Activated naive CD4-positive, alpha-beta T cell treated with anti-CD3 and anti-CD28 coated beads, Interleukin-2, amount 50 U/mL, for 72 hours (primary cell): ENCODE data around the gene SLC13A3. TPM values are rescaled to one million over a fixed set of nuclear protein-coding genes. Genes with fewer than 3 reads are reported as not detected.

Experiments used
- ATAC-seq, 2 donors: fragments of 150-1000 bp; cut with Tn5 transposase; 2 replicates each; pipeline ENCODE4 v1.10.0; 2021; ENCODE audit warnings: mild to moderate bottlenecking in 2 of 2, moderate library complexity in 2 of 2
- DNase-seq, 2 donors: peaks; one replicate each; pipeline ENCODE4 v3.0.0; 2021 to 2022; ENCODE audit warnings: low spot score in 2 of 2
- H3K27ac Mint-ChIP-seq, 2 donors: one replicate each; pipeline ENCODE4 v1.8.0; 2022; ENCODE audit warnings: mild to moderate bottlenecking in 2 of 2, mixed read lengths in 2 of 2
- H3K36me3 Mint-ChIP-seq, 2 donors: one replicate each; pipeline ENCODE4 v1.8.0; 2022; ENCODE audit warnings: mixed read lengths in 2 of 2
- H3K9me3 Mint-ChIP-seq, 2 donors: one replicate each; pipeline ENCODE4 v1.8.0; 2022; ENCODE audit warnings: mixed read lengths in 2 of 2
- total RNA-seq, 2 donors: library from RNA; stranded (reverse); gene quantifications; one replicate each; pipeline ENCODE4 v1.2.3, GENCODE V29; 2022

The SLC13A3 gene
- not detected for total RNA-seq

- ATAC-seq (no peak), DNase-seq (no peak)
- Mint-ChIP-seq H3K36me3 (peaks cover 6 to 9% of the 10 kb centered on the region in 2 donors), H3K9me3 (no peaks in the 10 kb centered on the region), H3K27ac (no peak within 1 kb of the TSS)
Measured at GRCh38 chr20:46651091-46651962, at the start of gene SLC13A3. Gene SLC13A3 (minus strand): TSS chr20:46651459. CDS start chr20:46651421, 38 bp downstream.

GRCh38 chr20:46701057-46701456 lies 49.8 kb upstream of the SLC13A3 start:
- Mint-ChIP-seq H3K36me3 (no peaks in the 10 kb centered on the region), H3K27ac (no peak overlapping the region), H3K9me3 (no peaks in the 10 kb centered on the region)
- ATAC-seq (no peak), DNase-seq (no peak)

- H3K9me3 Mint-ChIP-seq = no peaks in the 10 kb centered on the region
- ATAC-seq = no peak
- H3K36me3 Mint-ChIP-seq = no peaks in the 10 kb centered on the region
- DNase-seq = no peak
- H3K27ac Mint-ChIP-seq = no peak overlapping the region
Measured at GRCh38 chr20:46700481-46700880, 49.2 kb upstream of the SLC13A3 start.

- Mint-ChIP-seq H3K27ac (no peak overlapping the region), H3K36me3 (no peaks in the 10 kb centered on the region), H3K9me3 (no peaks in the 10 kb centered on the region)
- peak in 1 of 2 donors; percentile 52 for ATAC-seq
- DNase-seq = no peak
Measured at GRCh38 chr20:46699651-46700359, 48.5 kb upstream of the SLC13A3 start.

- no peaks in the 10 kb centered on the region for H3K36me3 Mint-ChIP-seq
- no peak for DNase-seq
- H3K27ac Mint-ChIP-seq = no peak overlapping the region
- no peaks in the 10 kb centered on the region for H3K9me3 Mint-ChIP-seq
- ATAC-seq = no peak
Measured at GRCh38 chr20:46698788-46699187, 47.5 kb upstream of the SLC13A3 start.

- Mint-ChIP-seq H3K9me3 (no peaks in the 10 kb centered on the region), H3K27ac (no peak overlapping the region)
Measured at GRCh38 chr20:46696791-46697279, 45.6 kb upstream of the SLC13A3 start.

GRCh38 chr20:46695892-46696291 lies 44.6 kb upstream of the SLC13A3 start:
- DNase-seq (no peak), ATAC-seq (peak in 1 of 2 donors; percentile 70)
- Mint-ChIP-seq H3K9me3 (peaks cover 0 to 4% of the 10 kb centered on the region in 2 donors), H3K27ac (no peak overlapping the region), H3K36me3 (no peaks in the 10 kb centered on the region)

More at GRCh38 chr20:46696791-46697279, 45.6 kb upstream of the SLC13A3 start:
- DNase-seq (no peak), ATAC-seq (no peak)
- no peaks in the 10 kb centered on the region for H3K36me3 Mint-ChIP-seq

GRCh38 chr20:46694484-46694883 lies 43.2 kb upstream of the SLC13A3 start:
- Mint-ChIP-seq H3K9me3 (peaks cover 0 to 4% of the 10 kb centered on the region in 2 donors), H3K36me3 (peaks cover 0 to 3% of the 10 kb centered on the region in 2 donors), H3K27ac (no peak overlapping the region)
- no peak for ATAC-seq
- DNase-seq = no peak

GRCh38 chr20:46691196-46691595 lies 39.9 kb upstream of the SLC13A3 start:
- Mint-ChIP-seq H3K9me3 (peaks cover 0 to 4% of the 10 kb centered on the region in 2 donors), H3K36me3 (peaks cover 12 to 18% of the 10 kb centered on the region in 2 donors), H3K27ac (peak overlapping the region in 1 of 2 donors; percentile 96)
- ATAC-seq (no peak), DNase-seq (no peak)

- ATAC-seq (no peak), DNase-seq (no peak)
- H3K9me3 Mint-ChIP-seq = peaks cover 0 to 4% of the 10 kb centered on the region in 2 donors
- H3K36me3 Mint-ChIP-seq = peaks cover 17 to 18% of the 10 kb centered on the region in 2 donors
- H3K27ac Mint-ChIP-seq = peak overlapping the region in 1 of 2 donors; percentile 96
Measured at GRCh38 chr20:46690219-46691106, 39.2 kb upstream of the SLC13A3 start.

GRCh38 chr20:46689754-46690085 lies 38.5 kb upstream of the SLC13A3 start:
- ATAC-seq = no peak
- H3K27ac Mint-ChIP-seq = peak overlapping the region; percentile 96 to 98
- peaks cover 0 to 4% of the 10 kb centered on the region in 2 donors for H3K9me3 Mint-ChIP-seq
- DNase-seq = no peak
- peaks cover 18 to 22% of the 10 kb centered on the region in 2 donors for H3K36me3 Mint-ChIP-seq

- DNase-seq = peak; percentile 92 to 95
- H3K9me3 Mint-ChIP-seq = peaks cover 0 to 4% of the 10 kb centered on the region in 2 donors
- peak; percentile 93 to 97 for ATAC-seq
- peaks cover 18 to 22% of the 10 kb centered on the region in 2 donors for H3K36me3 Mint-ChIP-seq
- H3K27ac Mint-ChIP-seq = peak within 1 kb of the TSS; percentile 96 to 99
Measured at GRCh38 chr20:46689082-46689753, 38.0 kb upstream of the SLC13A3 start, which contains the start of gene TP53RK. Gene TP53RK (minus strand): TSS chr20:46689444. CDS start chr20:46689414, 30 bp downstream.

GRCh38 chr20:46688151-46689081 lies 37.2 kb upstream of the SLC13A3 start:
- Mint-ChIP-seq H3K27ac (peak overlapping the region; percentile 96 to 99), H3K36me3 (peaks cover 18 to 22% of the 10 kb centered on the region in 2 donors)

GRCh38 chr20:46683939-46684750 lies 32.9 kb upstream of the SLC13A3 start:
- no peaks in the 10 kb centered on the region for H3K9me3 Mint-ChIP-seq
- H3K27ac Mint-ChIP-seq = no peak overlapping the region
- DNase-seq = no peak
- ATAC-seq = peak in 1 of 2 donors; percentile 39
- peaks cover 11 to 22% of the 10 kb centered on the region in 2 donors for H3K36me3 Mint-ChIP-seq

More at GRCh38 chr20:46688151-46689081, 37.2 kb upstream of the SLC13A3 start:
- DNase-seq (no peak), ATAC-seq (no peak)
- H3K9me3 Mint-ChIP-seq = peaks cover 0 to 4% of the 10 kb centered on the region in 2 donors
